HG02642 (cell line): ENCODE data around the gene SLC12A8.

Source experiments
- ATAC-seq: cut with Tn5 transposase; IDR thresholded peaks from one replicate; pipeline ENCODE4 v1.9.1; 2021; ENCODE audit warnings: mild to moderate bottlenecking; ENCODE audit not compliant: unreplicated experiment, poor library complexity

SLC12A8 gene

GRCh38 chr3:125120379-125121122, 92.0 kb downstream of the SLC12A8 start:
- ATAC-seq: peak; percentile 33

- peak; percentile 59 for ATAC-seq
Measured at GRCh38 chr3:125119752-125120378, 92.7 kb downstream of the SLC12A8 start.

- ATAC-seq: no peak
Measured at GRCh38 chr3:125118600-125118999, 93.9 kb downstream of the SLC12A8 start.

- no peak for ATAC-seq
Measured at GRCh38 chr3:125117631-125118191, 94.8 kb downstream of the SLC12A8 start.

DNA sequence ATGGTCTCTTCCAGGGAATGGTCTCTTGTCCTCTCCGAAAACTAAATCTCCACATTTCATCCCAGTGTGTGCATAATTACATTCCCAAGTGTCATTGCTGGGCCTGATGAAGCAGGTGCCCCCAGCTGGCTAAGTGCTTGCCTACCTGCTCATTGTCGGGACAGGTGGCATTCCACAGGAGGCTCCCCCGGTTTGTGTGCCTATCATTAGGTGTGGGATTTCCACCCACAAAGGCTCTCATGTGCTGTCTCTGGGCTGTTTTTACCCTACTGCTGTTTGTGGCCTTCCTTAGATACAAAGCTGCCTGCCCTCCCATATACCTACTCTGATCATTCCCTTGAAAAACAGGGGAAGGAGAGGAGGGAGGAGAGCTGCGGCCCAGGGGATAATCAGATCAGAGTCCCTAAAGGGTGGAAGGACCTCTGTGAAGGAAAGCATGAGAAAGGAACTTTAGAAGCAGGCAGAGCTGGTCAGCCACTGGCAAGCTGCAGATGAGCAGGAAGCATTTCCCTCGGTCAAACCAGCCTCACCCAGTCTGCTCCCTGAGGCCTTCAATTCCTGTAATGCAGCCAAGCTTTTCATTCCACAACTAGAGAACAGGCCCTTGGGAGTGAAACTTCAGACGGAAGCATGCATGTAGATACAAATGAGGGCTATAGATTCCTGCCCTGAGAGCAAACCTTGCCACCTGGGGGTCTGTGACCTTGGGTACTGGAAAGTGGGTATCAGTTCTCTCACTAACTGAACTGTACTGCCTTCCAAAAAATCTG, 96.1 kb downstream of the SLC12A8 start:
- ATAC-seq: no peak

GRCh38 chr3:125115640-125116039, 96.9 kb downstream of the SLC12A8 start:
- ATAC-seq: no peak

DNA sequence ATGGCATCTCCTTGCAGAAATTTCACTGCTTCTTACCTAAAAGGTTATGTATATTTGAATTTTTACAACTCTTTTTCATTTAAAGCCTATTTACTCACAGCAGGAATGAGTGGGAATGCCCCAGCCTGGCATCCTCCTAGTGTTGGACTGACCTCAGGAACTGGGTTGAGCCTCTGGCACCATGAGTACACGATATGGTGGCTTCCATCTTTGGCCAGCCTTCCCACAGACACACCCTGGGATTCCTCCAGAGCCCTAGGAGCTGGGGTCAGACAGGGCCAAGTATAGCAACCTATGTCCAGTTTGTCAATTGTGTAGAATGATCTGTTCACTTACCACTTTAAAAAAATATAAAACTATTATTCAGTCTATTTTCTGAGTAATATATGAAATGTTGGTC, 99.6 kb downstream of the SLC12A8 start:
- ATAC-seq: no peak

DNA sequence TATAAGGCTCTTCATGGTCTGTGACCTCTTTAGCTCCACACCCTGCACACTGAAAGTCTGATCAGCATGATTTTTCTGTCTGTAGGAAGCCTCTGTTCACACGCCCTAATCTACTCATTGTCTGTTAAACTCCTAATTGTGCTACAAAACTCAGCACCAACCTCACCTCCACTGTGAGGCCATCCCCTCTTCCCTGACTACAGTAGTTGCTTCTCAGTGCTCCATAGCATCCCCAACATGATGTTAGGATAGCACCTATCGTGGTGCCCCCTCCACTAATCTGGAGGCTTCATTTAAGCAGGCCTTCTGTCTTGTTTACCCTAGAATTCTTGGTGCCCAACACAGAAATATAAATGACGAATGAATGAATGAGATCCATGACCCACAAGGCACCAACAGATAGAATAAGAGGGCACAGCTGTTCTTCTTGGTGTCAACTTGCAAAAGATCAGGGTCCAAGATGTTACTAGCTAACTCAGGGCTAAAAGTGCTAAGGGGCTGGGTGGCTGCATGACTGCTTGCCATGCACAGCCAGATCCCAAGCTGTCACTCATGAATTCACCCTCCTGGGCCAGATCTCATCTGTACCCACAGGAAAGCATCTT, 101.6 kb downstream of the SLC12A8 start:
- ATAC-seq: no peak

- no peak for ATAC-seq
Measured at GRCh38 chr3:125110016-125110875, 102.3 kb downstream of the SLC12A8 start.

DNA sequence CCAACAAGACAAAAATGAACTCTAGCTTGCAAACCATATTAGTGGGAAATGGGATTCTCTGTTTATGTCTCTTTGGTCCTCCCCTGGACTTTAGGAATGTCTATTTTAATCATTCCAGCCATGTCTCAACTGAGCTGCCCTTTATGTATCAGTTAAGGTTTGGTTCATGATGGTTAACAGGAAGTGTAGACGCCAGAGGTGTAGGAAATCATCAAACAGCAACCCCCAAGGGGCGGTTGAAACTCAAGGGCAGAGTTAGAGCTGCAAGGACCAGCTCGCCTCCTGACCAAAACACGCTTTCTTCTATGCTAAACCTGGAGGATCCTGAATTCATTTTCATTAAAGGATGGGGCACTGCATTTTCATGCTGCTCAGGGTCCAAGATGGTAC, 103.0 kb downstream of the SLC12A8 start:
- ATAC-seq: no peak

DNA sequence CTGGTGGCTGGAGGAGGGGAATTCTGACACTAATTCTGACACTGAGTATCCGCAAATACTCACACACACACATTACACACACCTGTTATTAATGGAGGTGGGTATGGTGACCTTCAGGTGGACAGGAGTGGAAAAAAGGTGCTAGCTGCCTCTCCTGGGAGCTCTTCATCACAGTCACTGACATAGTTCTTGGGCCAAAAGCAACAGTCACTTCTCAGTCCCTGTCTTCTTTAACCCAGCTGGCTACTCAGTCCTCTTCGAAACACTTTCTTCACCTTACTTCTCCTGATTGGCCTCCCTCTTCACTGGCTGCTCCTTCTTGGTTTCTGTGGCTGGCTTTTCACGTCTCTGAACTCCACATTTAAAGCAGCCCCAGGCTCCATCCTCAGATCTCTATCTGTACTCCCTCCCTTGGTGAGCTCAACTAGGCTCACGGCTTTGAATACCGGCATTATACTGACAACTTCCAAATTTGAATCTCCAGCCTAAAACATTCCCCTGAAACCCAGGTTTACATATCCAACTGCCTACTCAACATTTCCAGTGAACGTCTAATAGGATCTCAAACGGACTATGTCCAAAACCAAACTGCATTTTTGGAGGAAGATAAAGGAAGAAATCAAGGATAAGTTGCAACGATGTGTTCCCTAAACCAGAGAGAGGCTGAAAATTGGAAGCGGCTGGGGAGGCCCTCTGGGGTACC, 103.6 kb downstream of the SLC12A8 start:
- ATAC-seq: no peak

DNA sequence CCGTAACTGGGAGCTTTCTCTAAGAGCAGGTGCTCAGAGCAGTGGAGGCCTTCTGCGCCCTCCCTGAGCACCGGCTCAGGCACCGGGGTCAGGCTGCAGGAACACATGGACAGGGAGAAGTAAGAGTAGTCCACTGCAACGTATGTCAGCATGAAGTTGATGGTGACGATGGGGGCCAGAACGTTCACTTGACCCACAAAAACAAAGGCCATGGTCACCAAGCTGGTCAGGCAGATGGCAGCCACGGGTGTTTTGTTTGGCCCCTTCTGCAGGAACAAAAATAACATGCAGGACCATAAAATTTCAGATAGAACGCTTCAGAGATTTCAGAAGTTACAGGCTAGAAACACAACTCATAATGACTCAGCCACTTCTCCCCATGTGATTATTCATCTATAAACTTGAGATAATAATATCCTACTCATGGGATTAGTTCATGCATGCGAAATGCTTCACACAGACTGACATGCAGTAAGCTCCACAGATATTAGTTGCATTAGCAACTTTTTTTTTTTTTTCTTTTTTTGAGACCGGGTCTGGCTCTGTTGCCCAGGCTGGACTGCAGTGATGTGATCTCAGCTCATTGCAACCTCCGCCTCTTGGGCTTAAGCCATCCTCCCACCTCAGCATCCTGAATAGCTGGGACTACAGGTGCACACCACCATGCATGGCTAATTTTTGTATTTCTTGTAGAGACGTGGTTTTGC, 104.5 kb downstream of the SLC12A8 start:
- peak; percentile 59 for ATAC-seq

DNA sequence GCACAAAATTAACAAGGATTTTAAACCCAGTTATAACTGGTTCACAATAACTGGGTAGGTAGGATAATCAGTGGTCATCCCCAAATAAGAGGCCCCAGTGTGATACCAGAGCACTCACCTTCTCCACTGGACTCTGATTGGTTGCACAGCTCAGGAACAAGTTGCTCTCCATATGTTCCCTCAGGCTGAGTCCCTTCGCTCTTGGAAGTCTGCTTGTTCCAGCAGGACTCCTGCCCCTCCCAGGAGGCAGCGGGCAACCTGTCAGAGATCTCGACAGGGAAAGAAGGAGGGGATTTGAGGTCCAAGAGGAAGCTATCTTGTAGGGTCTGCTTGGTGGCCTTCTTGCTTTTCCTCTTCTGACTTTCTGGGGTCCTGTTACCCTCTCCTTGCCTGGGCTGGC, 105.2 kb downstream of the SLC12A8 start:
- ATAC-seq: no peak

DNA sequence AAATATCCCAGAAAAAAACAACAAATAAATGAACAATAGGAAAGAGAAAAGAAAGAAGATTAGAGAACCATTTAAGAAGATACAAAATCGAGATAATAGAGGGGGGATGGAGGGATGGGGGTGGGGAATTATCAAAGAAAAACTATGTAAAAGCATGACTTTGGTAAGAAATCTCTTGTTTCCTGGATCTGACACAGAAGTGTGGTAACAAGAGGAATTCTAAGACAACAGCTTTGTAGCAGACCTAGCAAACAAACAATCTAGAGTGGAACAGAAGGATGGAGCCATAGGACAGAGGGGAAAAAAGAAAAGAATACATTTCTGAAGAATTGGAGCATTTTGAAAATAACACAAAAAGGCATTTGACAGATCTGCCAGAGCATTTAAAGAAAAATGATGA, 107.4 kb downstream of the SLC12A8 start:
- ATAC-seq: no peak

GRCh38 chr3:125104639-125105038, 107.9 kb downstream of the SLC12A8 start:
- ATAC-seq: no peak

DNA sequence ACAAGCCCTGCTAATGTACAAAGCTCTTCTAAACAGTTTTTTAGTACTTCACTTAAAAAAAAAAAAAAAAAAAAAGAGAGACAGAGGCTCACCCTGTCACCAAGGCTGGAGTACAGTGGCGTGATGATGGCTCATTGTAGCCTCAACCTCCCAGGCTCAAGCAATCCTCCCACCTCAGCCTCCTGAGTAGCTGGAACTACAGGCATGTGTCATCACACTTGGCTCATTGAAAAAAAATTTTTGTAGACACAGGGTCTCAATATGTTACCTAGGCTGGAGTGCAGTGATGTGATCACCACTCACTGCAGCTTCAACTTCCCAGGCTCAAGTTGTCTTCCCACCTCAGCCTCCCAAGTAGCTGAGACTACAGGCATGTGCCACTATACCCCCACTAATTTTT, 109.1 kb downstream of the SLC12A8 start:
- ATAC-seq: no peak

GRCh38 chr3:125102470-125102869, 110.1 kb downstream of the SLC12A8 start:
- no peak for ATAC-seq

DNA sequence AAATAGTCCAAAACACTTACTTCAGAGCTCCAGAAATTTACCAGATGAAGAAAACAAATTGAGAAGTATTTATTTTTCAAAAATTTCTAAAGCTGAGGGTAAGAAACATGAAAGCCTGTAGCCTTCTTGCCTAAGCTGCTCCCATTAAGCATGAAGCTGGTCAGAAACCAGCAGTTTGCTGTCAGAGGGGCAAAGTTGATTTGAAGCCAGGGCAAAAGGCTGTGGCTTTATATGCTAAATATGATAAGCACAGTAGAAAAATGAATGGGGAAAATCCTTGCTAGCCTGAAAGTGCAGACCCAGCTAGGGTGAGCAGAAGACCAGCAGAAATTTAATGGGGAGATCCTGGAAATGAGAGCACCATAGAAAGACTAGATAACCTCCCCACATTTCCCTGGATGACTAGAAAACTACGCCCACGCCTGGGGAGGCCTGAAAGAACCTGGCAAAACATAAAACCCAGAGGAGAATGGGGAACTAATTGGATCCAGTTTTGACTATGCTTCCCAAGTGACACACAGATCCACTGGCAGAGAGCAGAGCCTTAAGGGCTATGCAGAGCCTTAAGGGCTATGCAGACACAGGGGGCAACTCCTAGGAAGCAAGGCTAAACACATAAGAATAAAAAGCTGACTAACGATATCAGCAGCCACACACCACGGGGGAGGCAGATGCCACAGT, 113.8 kb downstream of the SLC12A8 start:
- ATAC-seq: no peak
